COR-L47 (cell line): ENCODE data around the gene MCTP1.

ENCODE experiments used
- DNase-seq: peaks from one replicate; lab custom pipeline; 2025; lab: John Stamatoyannopoulos, UW

MCTP1 gene

DNA sequence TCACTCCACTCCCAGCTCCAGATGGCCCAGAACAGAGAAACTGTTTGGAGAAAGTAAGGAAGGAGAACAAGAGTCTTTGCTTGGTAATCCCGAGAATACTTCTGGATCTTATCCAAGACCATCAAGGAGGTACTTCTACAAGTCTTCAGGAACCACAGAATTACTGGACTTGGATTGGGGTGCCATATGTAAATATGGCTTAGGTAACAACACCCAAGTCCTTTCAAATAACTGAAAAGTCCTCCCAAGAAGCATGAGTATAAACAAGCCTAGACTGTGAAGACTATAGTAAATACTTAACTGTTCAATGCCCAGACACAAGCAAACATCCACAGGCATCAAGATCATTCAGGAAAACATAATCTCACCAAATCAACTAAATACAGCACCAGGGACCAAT lies 170.0 kb downstream of the MCTP1 start:
- no peak for DNase-seq

- DNase-seq = no peak
Measured at GRCh38 chr5:95114305-95114704, 170.6 kb downstream of the MCTP1 start.

GRCh38 chr5:95113489-95113888 lies 171.4 kb downstream of the MCTP1 start:
- no peak for DNase-seq

DNA sequence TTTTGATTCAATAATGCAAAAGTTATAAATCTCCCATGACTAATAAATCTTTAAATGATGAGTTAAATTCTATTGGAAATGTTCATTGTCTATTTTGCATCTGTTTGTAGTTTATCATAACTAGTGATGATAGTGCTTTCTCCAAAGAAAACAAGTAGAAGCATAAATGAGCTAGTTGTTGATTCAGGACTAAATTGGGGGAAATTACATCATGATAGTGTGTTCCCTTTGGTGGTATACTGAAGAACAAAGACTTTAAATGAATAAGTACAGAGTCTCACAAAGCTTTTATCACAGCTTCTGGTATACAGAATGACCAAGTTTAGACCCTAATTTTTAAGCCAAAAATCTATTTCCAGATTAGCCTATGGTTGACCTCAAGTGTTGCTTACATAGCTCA lies 173.8 kb downstream of the MCTP1 start:
- DNase-seq = no peak

GRCh38 chr5:95110118-95110517 lies 174.8 kb downstream of the MCTP1 start:
- DNase-seq = no peak

- no peak for DNase-seq
Measured at GRCh38 chr5:95107138-95107537, 177.8 kb downstream of the MCTP1 start.

DNA sequence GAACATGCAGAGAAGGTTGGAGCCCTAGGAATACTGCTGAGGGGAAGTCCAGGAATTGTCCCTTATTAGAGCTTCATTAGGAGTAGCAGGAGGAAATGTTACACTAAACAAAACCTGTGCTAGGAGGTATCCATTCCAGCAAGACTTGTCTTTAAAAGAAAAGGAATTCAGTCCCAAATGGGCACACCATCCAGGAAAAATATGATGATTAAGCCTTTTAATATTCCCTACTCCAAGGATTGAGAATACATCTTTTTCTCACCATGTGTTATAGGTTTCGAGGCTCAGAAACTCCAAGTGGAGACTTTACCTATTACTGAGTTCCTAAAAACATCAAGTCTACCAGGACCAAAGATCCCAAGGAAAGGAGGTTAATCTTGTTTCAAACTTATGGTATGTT lies 179.3 kb downstream of the MCTP1 start:
- no peak for DNase-seq

DNA sequence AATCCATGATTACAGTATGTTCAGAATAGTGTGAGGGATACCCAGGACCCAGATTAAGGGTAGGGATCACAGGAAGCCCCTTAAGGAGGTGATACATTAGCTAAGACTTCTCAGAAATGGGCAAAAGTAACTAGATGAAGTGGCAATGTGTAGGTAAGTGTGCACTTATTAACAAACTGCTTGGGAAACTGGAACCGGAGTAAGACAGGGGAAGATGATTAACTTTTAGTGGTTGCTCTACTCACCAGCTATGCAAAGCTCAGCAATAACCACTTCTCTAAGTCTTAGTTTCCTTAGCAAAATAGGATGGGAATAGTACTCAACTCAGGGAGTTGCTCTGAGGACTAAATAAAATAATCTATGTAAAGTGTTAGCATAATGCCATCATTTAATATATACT lies 182.2 kb downstream of the MCTP1 start:
- no peak for DNase-seq

- no peak for DNase-seq
Measured at GRCh38 chr5:95102080-95102479, 182.8 kb downstream of the MCTP1 start.

DNA sequence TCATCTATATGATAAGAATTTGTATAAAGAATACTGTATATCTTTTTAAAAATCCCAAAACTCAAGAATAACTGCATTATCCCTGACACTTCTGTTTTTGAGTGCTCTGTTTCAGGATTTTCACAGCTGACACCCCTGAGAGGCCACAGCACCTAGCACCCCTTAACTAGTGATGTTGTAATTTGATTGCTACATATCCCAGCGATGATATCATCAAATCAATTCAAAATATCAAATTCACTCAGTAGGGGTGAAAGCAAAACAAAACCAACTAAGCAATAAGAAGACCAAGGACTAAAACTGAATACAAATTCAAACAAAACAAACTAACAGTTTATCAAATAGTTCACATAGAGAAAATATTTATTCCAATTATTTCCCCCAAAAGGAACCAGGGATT lies 184.3 kb downstream of the MCTP1 start:
- DNase-seq = no peak

DNA sequence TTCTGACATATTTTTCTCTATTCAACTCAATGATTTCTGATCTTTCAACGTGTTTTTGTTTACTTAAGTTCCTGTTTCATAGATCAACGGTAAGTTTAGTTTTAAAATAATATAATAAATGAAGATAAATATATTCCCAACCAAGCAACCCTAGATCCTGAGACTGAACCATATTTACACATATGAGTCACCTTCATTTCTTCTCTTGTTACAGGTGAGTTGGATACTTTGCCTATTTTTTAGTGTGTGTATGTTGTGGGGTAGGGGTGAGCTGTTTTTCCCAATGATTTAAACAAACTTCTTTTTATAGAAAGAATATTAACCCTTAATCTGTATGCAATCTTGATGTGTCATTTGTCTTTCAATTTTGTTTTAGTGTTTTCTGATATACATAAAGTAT lies 186.9 kb downstream of the MCTP1 start:
- no peak for DNase-seq

DNA sequence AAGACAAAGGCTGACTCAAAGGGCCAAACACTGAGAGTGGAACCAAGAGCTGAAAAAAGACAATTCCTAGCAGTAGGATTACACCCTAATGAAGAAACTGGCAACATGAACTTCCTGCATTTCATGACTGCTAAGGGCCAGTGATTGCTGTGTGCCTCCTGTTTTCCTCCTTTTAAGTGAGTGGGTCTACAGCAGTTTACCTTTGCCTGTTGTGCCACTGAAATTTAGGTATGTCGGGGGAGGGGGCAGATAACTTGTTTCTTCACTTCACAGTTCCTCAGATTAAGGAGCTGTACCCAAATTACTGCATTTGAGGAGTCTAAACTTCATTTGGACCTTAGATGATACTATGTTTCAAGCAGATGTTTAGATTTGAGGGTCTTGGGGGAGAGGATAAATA lies 191.7 kb downstream of the MCTP1 start:
- no peak for DNase-seq

GRCh38 chr5:95090774-95091173 lies 194.1 kb downstream of the MCTP1 start:
- DNase-seq = no peak

DNA sequence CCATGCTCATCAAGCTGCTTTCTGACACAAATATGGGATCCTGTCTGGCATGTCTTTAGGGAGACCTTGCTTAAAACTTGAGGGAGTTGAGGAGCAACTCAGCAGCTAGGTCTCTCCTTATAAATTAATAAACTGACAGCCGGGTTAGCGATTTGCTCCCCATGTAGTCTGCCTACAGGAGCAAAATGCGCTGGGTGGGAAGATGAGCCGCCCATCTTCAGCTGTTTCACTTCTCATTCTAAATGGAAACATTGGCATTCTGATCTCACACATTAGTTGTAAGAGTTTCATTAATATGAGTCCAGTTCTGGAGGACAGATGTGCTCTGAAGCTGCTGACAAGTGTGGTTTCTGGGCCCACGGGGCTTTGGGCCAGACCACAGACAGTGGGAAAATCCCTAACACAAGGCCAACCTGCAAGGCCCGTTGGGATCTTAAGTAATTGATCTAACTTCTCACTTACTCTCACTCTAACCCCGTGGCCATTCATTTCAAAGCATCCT lies 197.0 kb downstream of the MCTP1 start:
- no peak for DNase-seq

- DNase-seq = no peak
Measured at GRCh38 chr5:95086927-95087815, 197.7 kb downstream of the MCTP1 start.

GRCh38 chr5:95084757-95085156 lies 200.1 kb downstream of the MCTP1 start:
- DNase-seq = no peak

DNA sequence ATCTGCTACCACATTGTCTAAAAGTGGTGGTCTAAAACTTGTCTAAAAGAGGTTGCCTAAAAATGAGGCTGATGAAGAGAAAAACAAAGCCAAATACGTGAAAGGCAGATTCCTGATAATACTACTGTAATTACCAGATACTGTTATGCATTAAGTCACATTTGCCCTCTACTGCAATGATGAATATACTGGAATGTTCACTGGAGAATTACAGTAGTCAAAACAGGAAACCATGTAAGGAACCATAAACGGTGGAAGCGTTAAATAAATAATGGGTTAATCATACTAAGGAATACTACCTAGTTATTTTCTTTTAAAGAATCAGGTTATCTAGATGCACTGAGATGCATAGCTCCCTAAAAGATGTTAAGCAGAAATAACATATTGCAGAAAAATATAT lies 201.3 kb downstream of the MCTP1 start:
- DNase-seq = no peak

DNA sequence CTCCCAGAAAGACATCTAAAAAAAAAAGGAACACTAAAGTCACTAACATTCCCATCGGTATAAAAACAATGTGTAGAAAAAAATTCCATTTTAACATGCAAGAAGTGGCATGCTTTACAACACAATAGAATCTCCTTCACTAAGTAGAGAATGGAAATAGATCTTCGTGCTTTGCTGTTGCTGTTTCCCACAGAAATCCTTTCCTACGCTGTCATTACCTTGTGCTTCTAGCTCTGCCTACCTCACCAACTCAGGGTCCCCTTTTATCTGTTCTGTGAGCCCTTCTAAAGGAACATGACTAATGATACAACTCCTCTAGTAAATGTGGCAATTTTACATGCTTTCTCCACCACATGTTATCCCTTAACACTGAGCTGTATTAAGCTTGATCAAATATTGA lies 202.9 kb downstream of the MCTP1 start:
- no peak for DNase-seq

DNA sequence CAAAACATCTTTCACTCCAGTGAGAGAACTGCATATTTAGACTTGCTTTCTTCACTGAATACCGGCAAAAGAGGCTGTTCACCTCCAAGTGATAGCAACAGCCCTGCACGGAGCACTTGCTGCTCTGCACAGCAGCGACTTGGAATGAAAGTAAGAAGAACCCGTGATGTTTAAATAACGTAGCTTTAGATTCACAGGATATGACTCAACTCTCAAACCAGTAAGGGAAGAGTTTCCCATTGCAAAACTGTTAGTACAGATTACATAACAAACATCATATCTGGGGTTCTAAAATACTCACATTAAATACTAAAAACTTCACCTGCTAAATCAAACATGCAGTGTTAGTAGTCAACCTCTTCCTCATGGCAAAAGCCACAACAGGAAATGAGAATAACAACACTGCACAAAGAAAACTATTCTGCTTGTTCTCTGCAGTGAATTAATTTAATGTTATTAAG lies 203.4 kb downstream of the MCTP1 start:
- no peak for DNase-seq

DNA sequence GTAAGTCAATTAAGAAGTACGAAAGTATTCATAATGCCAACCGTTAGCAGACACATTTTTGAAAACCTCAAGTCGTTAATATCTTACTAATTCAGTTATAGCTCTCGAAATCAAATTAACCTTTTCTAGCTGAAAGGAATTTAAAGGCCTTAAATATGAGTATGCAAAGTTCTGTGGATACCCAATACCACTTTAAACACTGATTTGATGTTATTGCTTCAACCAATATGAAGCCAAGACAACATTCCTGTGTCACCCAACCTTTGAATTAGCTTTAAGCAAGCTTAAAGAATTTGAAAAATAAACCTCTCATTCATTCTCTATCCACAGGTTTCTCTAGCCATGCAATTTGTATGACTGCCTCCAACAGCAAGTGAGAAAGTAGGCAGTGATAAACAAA lies 204.5 kb downstream of the MCTP1 start:
- DNase-seq = no peak

DNA sequence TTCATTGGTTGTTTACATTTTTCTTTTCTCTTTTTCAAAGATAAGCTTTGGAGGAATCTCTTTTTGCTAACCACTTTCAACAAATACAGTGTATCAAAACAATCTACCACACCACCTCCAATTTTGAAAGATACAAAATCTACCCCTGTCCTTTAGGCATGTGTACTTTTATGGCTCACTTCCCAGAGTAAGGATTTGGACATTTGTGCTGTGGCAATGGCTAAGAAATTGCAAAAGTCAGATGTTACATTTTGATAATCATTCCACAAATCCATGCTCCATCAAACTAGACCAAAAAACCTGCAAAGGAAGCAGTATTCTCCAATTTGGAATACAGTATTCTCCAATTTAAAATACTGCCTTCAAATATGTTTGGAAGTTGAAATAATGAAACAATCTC lies 204.9 kb downstream of the MCTP1 start:
- DNase-seq = no peak

DNA sequence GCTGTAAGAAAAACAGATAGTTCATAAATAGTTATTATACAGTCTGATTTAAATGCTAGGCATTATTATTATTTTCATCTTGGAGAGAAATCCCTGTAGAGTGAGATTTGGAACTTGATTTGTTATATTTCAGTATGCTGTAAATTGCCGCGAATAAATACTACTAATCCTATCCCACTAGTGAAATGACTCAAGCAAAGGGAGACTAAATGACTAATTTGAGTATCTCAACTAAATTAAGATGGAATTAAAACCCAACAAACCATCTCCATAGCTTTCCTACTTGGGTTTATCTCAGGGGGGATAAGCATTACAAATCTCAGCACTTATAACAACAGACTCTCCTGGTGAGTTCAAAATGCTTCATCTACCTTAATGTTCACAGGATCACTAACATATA lies 206.0 kb downstream of the MCTP1 start:
- no peak for DNase-seq

GRCh38 chr5:95076395-95077185 lies 208.3 kb downstream of the MCTP1 start:
- DNase-seq = no peak
